ENCODE data around the gene ELMO1.
A peak's percentile ranks its signal among the peaks of the same experiment; 100 is the strongest.

Gene ELMO1

GRCh38 chr7:37476428-37476827 lies 27.8 kb upstream of the ELMO1 start:
- no peak for DNase-seq (ENCODE audit: extremely low spot score)
- ChIA-PET CTCF (interaction anchor here (2.6 kb wide), 1 partner anchor 19 kb away, joined by 19 read pairs; no protein-coding TSS in a partner anchor), POLR2A (no interaction called here)
- TF ChIP-seq CTCF (IDR thresholded peaks at IDR 0.05; ENCODE audit: control extremely low read depth, extremely low read depth, low read depth, missing control alignments): no peak

GRCh38 chr7:37475646-37476045 lies 27.0 kb upstream of the ELMO1 start:
- no peak for TF ChIP-seq CTCF (IDR thresholded peaks at IDR 0.05; ENCODE audit: control extremely low read depth, extremely low read depth, low read depth, missing control alignments)
- CTCF ChIA-PET: interaction anchor here (1.5 to 2.6 kb wide), 2 partner anchors 20 to 31 kb away, joined by 4 to 19 read pairs; no protein-coding TSS in a partner anchor
- no peak for DNase-seq (ENCODE audit: extremely low spot score)
- POLR2A ChIA-PET: no interaction called here

GRCh38 chr7:37471619-37472018 lies 23.0 kb upstream of the ELMO1 start:
- no peak for TF ChIP-seq CTCF (IDR thresholded peaks at IDR 0.05; ENCODE audit: control extremely low read depth, extremely low read depth, low read depth, missing control alignments)
- CTCF ChIA-PET: interaction anchor here (1.3 kb wide), 1 partner anchor 24 kb away, joined by 6 read pairs; no protein-coding TSS in a partner anchor

GRCh38 chr7:37467002-37467401 lies 18.3 kb upstream of the ELMO1 start:
- TF ChIP-seq CTCF (IDR thresholded peaks at IDR 0.05; ENCODE audit: control extremely low read depth, extremely low read depth, low read depth, missing control alignments): no peak
- POLR2A ChIA-PET: no interaction called here
- peak; percentile 37 for DNase-seq (ENCODE audit: extremely low spot score)
- CTCF ChIA-PET: interaction anchor here (1.6 kb wide), 1 partner anchor 28 kb away, joined by 5 read pairs; no protein-coding TSS in a partner anchor

More at GRCh38 chr7:37471619-37472018, 23.0 kb upstream of the ELMO1 start:
- POLR2A ChIA-PET: no interaction called here
- DNase-seq (ENCODE audit: extremely low spot score): no peak

GRCh38 chr7:37462138-37462537 lies 13.5 kb upstream of the ELMO1 start:
- no peak for TF ChIP-seq CTCF (IDR thresholded peaks at IDR 0.05; ENCODE audit: control extremely low read depth, extremely low read depth, low read depth, missing control alignments)
- ChIA-PET CTCF (interaction anchor here (1.5 kb wide), 1 partner anchor 97 kb away, joined by 3 read pairs; no protein-coding TSS in a partner anchor), POLR2A (no interaction called here)
- DNase-seq (ENCODE audit: extremely low spot score): no peak

- TF ChIP-seq CTCF (IDR thresholded peaks at IDR 0.05; ENCODE audit: control extremely low read depth, extremely low read depth, low read depth, missing control alignments): no peak
- no peak for DNase-seq (ENCODE audit: extremely low spot score)
- ChIA-PET POLR2A (no interaction called here), CTCF (no interaction called here)
Observed at GRCh38 chr7:37455081-37455480, 6.4 kb upstream of the ELMO1 start.
